ENCODE results near the gene CES3.
"Not testable (repeated sequence)": the region's sequence is repeated elsewhere in the genome, so short reads cannot be mapped to it uniquely, and the experiment has no call there.

The CES3 gene

GRCh38 chr16:66973716-66974115, 12.7 kb downstream of the CES3 start:
- Histone ChIP-seq H3K9me3 (ENCODE audit: control insufficient read depth, low read length) (no peaks in the 10 kb centered on the region), H3K4me3 (ENCODE audit: extremely low read depth, insufficient read depth, low read length, poor library complexity, severe bottlenecking) (no peak overlapping the region), H3K36me3 (ENCODE audit: control insufficient read depth, insufficient read depth, low read length) (no peaks in the 10 kb centered on the region), H3K4me1 (ENCODE audit: control insufficient read depth, insufficient read depth, low read length, poor library complexity, severe bottlenecking) (peaks cover 3% of the 10 kb centered on the region), H3K27ac (ENCODE audit: low read depth, low read length, severe bottlenecking) (no peak overlapping the region)
- 96 to 100% methylated on average over 4 to 5 of the region's 6 CpGs for WGBS, 2 experiments (ENCODE audit: insufficient coverage in 2 of 2)

- not testable (repeated sequence) for H3K9me3 ChIP-seq (ENCODE audit: control insufficient read depth, low read length); H3K4me1 ChIP-seq (ENCODE audit: control insufficient read depth, insufficient read depth, low read length, poor library complexity, severe bottlenecking); H3K27ac ChIP-seq (ENCODE audit: low read depth, low read length, severe bottlenecking); H3K4me3 ChIP-seq (ENCODE audit: extremely low read depth, insufficient read depth, low read length, poor library complexity, severe bottlenecking); H3K36me3 ChIP-seq (ENCODE audit: control insufficient read depth, insufficient read depth, low read length)
- WGBS, 2 experiments (ENCODE audit: insufficient coverage in 2 of 2) = 94% methylated on average over 22 to 23 of the region's 32 CpGs
These were observed 13.3 kb downstream of the CES3 start for GRCh38 chr16:66974156-66974931.

- H3K27ac ChIP-seq (ENCODE audit: low read depth, low read length, severe bottlenecking); H3K36me3 ChIP-seq (ENCODE audit: control insufficient read depth, insufficient read depth, low read length); H3K4me3 ChIP-seq (ENCODE audit: extremely low read depth, insufficient read depth, low read length, poor library complexity, severe bottlenecking); H3K4me1 ChIP-seq (ENCODE audit: control insufficient read depth, insufficient read depth, low read length, poor library complexity, severe bottlenecking); H3K9me3 ChIP-seq (ENCODE audit: control insufficient read depth, low read length): not testable (repeated sequence)
- 93 to 96% methylated on average over 9 to 11 of the region's 11 CpGs for WGBS, 2 experiments (ENCODE audit: insufficient coverage in 2 of 2)
These were observed 13.8 kb downstream of the CES3 start for GRCh38 chr16:66974932-66975246.

GRCh38 chr16:66975302-66975893, 14.3 kb downstream of the CES3 start:
- H3K36me3 ChIP-seq (ENCODE audit: control insufficient read depth, insufficient read depth, low read length) = no peaks in the 10 kb centered on the region
- 92% methylated on average over 9 to 10 of the region's 14 CpGs for WGBS, 2 experiments (ENCODE audit: insufficient coverage in 2 of 2)
- no peak overlapping the region for H3K4me3 ChIP-seq (ENCODE audit: extremely low read depth, insufficient read depth, low read length, poor library complexity, severe bottlenecking)
- H3K27ac ChIP-seq (ENCODE audit: low read depth, low read length, severe bottlenecking) = no peak overlapping the region
- peaks cover 3% of the 10 kb centered on the region for H3K4me1 ChIP-seq (ENCODE audit: control insufficient read depth, insufficient read depth, low read length, poor library complexity, severe bottlenecking)
- no peaks in the 10 kb centered on the region for H3K9me3 ChIP-seq (ENCODE audit: control insufficient read depth, low read length)

GRCh38 chr16:66976746-66977145, 15.7 kb downstream of the CES3 start:
- no peak overlapping the region for H3K4me3 ChIP-seq (ENCODE audit: extremely low read depth, insufficient read depth, low read length, poor library complexity, severe bottlenecking)
- WGBS, 2 experiments (ENCODE audit: insufficient coverage in 2 of 2) = 80 to 85% methylated on average over 11 to 12 of the region's 13 CpGs
- no peak overlapping the region for H3K27ac ChIP-seq (ENCODE audit: low read depth, low read length, severe bottlenecking)
- H3K4me1 ChIP-seq (ENCODE audit: control insufficient read depth, insufficient read depth, low read length, poor library complexity, severe bottlenecking) = peaks cover 3% of the 10 kb centered on the region
- H3K36me3 ChIP-seq (ENCODE audit: control insufficient read depth, insufficient read depth, low read length) = no peaks in the 10 kb centered on the region
- H3K9me3 ChIP-seq (ENCODE audit: control insufficient read depth, low read length) = no peaks in the 10 kb centered on the region

GRCh38 chr16:66977341-66978113, 16.5 kb downstream of the CES3 start:
- Histone ChIP-seq H3K4me3 (ENCODE audit: extremely low read depth, insufficient read depth, low read length, poor library complexity, severe bottlenecking) (no peak overlapping the region), H3K27ac (ENCODE audit: low read depth, low read length, severe bottlenecking) (no peak overlapping the region), H3K9me3 (ENCODE audit: control insufficient read depth, low read length) (no peaks in the 10 kb centered on the region), H3K4me1 (ENCODE audit: control insufficient read depth, insufficient read depth, low read length, poor library complexity, severe bottlenecking) (peaks cover 3% of the 10 kb centered on the region), H3K36me3 (ENCODE audit: control insufficient read depth, insufficient read depth, low read length) (no peaks in the 10 kb centered on the region)
- 37 to 43% methylated on average over 8 to 9 of the region's 15 CpGs for WGBS, 2 experiments (ENCODE audit: insufficient coverage in 2 of 2)

- Histone ChIP-seq H3K36me3 (ENCODE audit: control insufficient read depth, insufficient read depth, low read length) (no peaks in the 10 kb centered on the region), H3K4me3 (ENCODE audit: extremely low read depth, insufficient read depth, low read length, poor library complexity, severe bottlenecking) (no peak overlapping the region), H3K4me1 (ENCODE audit: control insufficient read depth, insufficient read depth, low read length, poor library complexity, severe bottlenecking) (no peaks in the 10 kb centered on the region), H3K9me3 (ENCODE audit: control insufficient read depth, low read length) (no peaks in the 10 kb centered on the region), H3K27ac (ENCODE audit: low read depth, low read length, severe bottlenecking) (no peak overlapping the region)
- 87% methylated on average over 11 to 13 of the region's 16 CpGs for WGBS, 2 experiments (ENCODE audit: insufficient coverage in 2 of 2)
These were observed 18.1 kb downstream of the CES3 start for GRCh38 chr16:66979011-66979717.

GRCh38 chr16:66983033-66983432, 22.0 kb downstream of the CES3 start:
- Histone ChIP-seq H3K4me3 (ENCODE audit: extremely low read depth, insufficient read depth, low read length, poor library complexity, severe bottlenecking) (no peak overlapping the region), H3K36me3 (ENCODE audit: control insufficient read depth, insufficient read depth, low read length) (no peaks in the 10 kb centered on the region), H3K9me3 (ENCODE audit: control insufficient read depth, low read length) (no peaks in the 10 kb centered on the region), H3K27ac (ENCODE audit: low read depth, low read length, severe bottlenecking) (no peak overlapping the region), H3K4me1 (ENCODE audit: control insufficient read depth, insufficient read depth, low read length, poor library complexity, severe bottlenecking) (no peaks in the 10 kb centered on the region)
- WGBS, 2 experiments (ENCODE audit: insufficient coverage in 2 of 2) = 83 to 100% methylated on average over 1 of the region's 9 CpGs

GRCh38 chr16:66984892-66985311, 23.8 kb downstream of the CES3 start:
- WGBS, 2 experiments (ENCODE audit: insufficient coverage in 2 of 2) = 84 to 88% methylated on average over 4 of the region's 4 CpGs
- H3K36me3 ChIP-seq (ENCODE audit: control insufficient read depth, insufficient read depth, low read length) = no peaks in the 10 kb centered on the region

GRCh38 chr16:66986559-66986958, 25.5 kb downstream of the CES3 start:
- Histone ChIP-seq H3K9me3 (ENCODE audit: control insufficient read depth, low read length) (no peaks in the 10 kb centered on the region), H3K4me3 (ENCODE audit: extremely low read depth, insufficient read depth, low read length, poor library complexity, severe bottlenecking) (no peak overlapping the region), H3K36me3 (ENCODE audit: control insufficient read depth, insufficient read depth, low read length) (no peaks in the 10 kb centered on the region), H3K27ac (ENCODE audit: low read depth, low read length, severe bottlenecking) (no peak overlapping the region), H3K4me1 (ENCODE audit: control insufficient read depth, insufficient read depth, low read length, poor library complexity, severe bottlenecking) (no peaks in the 10 kb centered on the region)
- 84 to 92% methylated on average over 2 to 4 of the region's 6 CpGs for WGBS, 2 experiments (ENCODE audit: insufficient coverage in 2 of 2)

More at GRCh38 chr16:66984892-66985311, 23.8 kb downstream of the CES3 start:
- H3K9me3 ChIP-seq (ENCODE audit: control insufficient read depth, low read length) = no peaks in the 10 kb centered on the region
- no peaks in the 10 kb centered on the region for H3K4me1 ChIP-seq (ENCODE audit: control insufficient read depth, insufficient read depth, low read length, poor library complexity, severe bottlenecking)
- no peak overlapping the region for H3K27ac ChIP-seq (ENCODE audit: low read depth, low read length, severe bottlenecking)
- H3K4me3 ChIP-seq (ENCODE audit: extremely low read depth, insufficient read depth, low read length, poor library complexity, severe bottlenecking) = no peak overlapping the region

Data from mesodermal cell (in vitro differentiated cells).